Measurements from ENCODE around the gene MYBL2. TPM values are rescaled to one million over a fixed set of nuclear protein-coding genes. Genes with fewer than 3 reads are reported as not detected.
A peak's percentile ranks its signal among the peaks of the same experiment; 100 is the strongest.

Gene MYBL2
- total RNA-seq, 2 donors from 2014 or later = 139 to 182 TPM

GRCh38 chr20:43739148-43739749 lies 72.3 kb downstream of the MYBL2 start:
- H3K27me3 ChIP-seq (ENCODE audit: control insufficient read depth, insufficient read depth, low read length, poor library complexity, severe bottlenecking) = no peaks in the 10 kb centered on the region
- Mint-ChIP-seq H3K27me3 (ENCODE audit: insufficient read depth) (no peaks in the 10 kb centered on the region), H3K36me3 (ENCODE audit: low read depth) (no peaks in the 10 kb centered on the region), H3K9me3 (no peaks in the 10 kb centered on the region), H3K27ac (peak overlapping the region; percentile 20), H3K4me1 (peaks cover 30% of the 10 kb centered on the region), H3K4me3 (no peak overlapping the region)
- no peak overlapping the region for H3K9ac ChIP-seq (ENCODE audit: extremely low read depth, low read length, poor library complexity, severe bottlenecking)
- no peak for TF ChIP-seq CTCF (conservative IDR thresholded peaks at IDR 0.05)
- no peaks in the 10 kb centered on the region for H3K36me3 ChIP-seq (ENCODE audit: control insufficient read depth, insufficient read depth, low read length)
- H3K4me3 ChIP-seq (ENCODE audit: low read length) = no peak overlapping the region
- H3K27ac ChIP-seq (ENCODE audit: low read depth, low read length) = no peak overlapping the region
- H3K4me1 ChIP-seq (ENCODE audit: control insufficient read depth, insufficient read depth, low read length) = no peaks in the 10 kb centered on the region
- 95 to 96% methylated on average over 7 to 9 of the region's 9 CpGs for WGBS, 2 experiments (ENCODE audit: insufficient coverage in 1 of 2, insufficient read length in 1 of 2)
- no peak for DNase-seq
- no peaks in the 10 kb centered on the region for H3K9me3 ChIP-seq (ENCODE audit: control insufficient read depth, low read length)

- H3K9me3 Mint-ChIP-seq = no peaks in the 10 kb centered on the region
- Histone ChIP-seq H3K9me3 (ENCODE audit: control insufficient read depth, low read length) (no peaks in the 10 kb centered on the region), H3K4me1 (ENCODE audit: control insufficient read depth, insufficient read depth, low read length) (peaks cover 8% of the 10 kb centered on the region), H3K27me3 (ENCODE audit: control insufficient read depth, insufficient read depth, low read length, poor library complexity, severe bottlenecking) (no peaks in the 10 kb centered on the region), H3K36me3 (ENCODE audit: control insufficient read depth, insufficient read depth, low read length) (no peaks in the 10 kb centered on the region), H3K9ac (ENCODE audit: extremely low read depth, low read length, poor library complexity, severe bottlenecking) (no peak overlapping the region), H3K27ac (ENCODE audit: low read depth, low read length) (no peak overlapping the region), H3K4me3 (ENCODE audit: low read length) (no peak overlapping the region)
- H3K4me1 Mint-ChIP-seq = peaks cover 33% of the 10 kb centered on the region
- no peak overlapping the region for H3K27ac Mint-ChIP-seq
- no peaks in the 10 kb centered on the region for H3K27me3 Mint-ChIP-seq (ENCODE audit: insufficient read depth)
- no peak overlapping the region for H3K4me3 Mint-ChIP-seq
- no peak for TF ChIP-seq CTCF (conservative IDR thresholded peaks at IDR 0.05)
- WGBS, 2 experiments (ENCODE audit: insufficient coverage in 1 of 2, insufficient read length in 1 of 2) = 94 to 100% methylated on average over 1 to 3 of the region's 3 CpGs
- no peak for DNase-seq
- H3K36me3 Mint-ChIP-seq (ENCODE audit: low read depth) = no peaks in the 10 kb centered on the region
Measured at GRCh38 chr20:43740642-43741041, 73.7 kb downstream of the MYBL2 start.

- WGBS, 2 experiments (ENCODE audit: insufficient coverage in 1 of 2, insufficient read length in 1 of 2) = 60 to 100% methylated on average over 2 to 8 of the region's 9 CpGs
- no peaks in the 10 kb centered on the region for H3K36me3 Mint-ChIP-seq (ENCODE audit: low read depth)
- no peaks in the 10 kb centered on the region for H3K9me3 Mint-ChIP-seq
- H3K4me1 Mint-ChIP-seq = peaks cover 36% of the 10 kb centered on the region
- H3K4me3 ChIP-seq (ENCODE audit: low read length) = no peak overlapping the region
- no peak overlapping the region for H3K27ac ChIP-seq (ENCODE audit: low read depth, low read length)
- H3K9ac ChIP-seq (ENCODE audit: extremely low read depth, low read length, poor library complexity, severe bottlenecking) = peak overlapping the region; percentile 8
- no peaks in the 10 kb centered on the region for H3K27me3 ChIP-seq (ENCODE audit: control insufficient read depth, insufficient read depth, low read length, poor library complexity, severe bottlenecking)
- H3K4me1 ChIP-seq (ENCODE audit: control insufficient read depth, insufficient read depth, low read length) = peaks cover 15% of the 10 kb centered on the region
- no peaks in the 10 kb centered on the region for H3K27me3 Mint-ChIP-seq (ENCODE audit: insufficient read depth)
- H3K9me3 ChIP-seq (ENCODE audit: control insufficient read depth, low read length) = no peaks in the 10 kb centered on the region
- no peak for TF ChIP-seq CTCF (conservative IDR thresholded peaks at IDR 0.05)
- H3K27ac Mint-ChIP-seq = peak overlapping the region; percentile 74
- H3K36me3 ChIP-seq (ENCODE audit: control insufficient read depth, insufficient read depth, low read length) = no peaks in the 10 kb centered on the region
- DNase-seq = peak; percentile 76
- H3K4me3 Mint-ChIP-seq = no peak overlapping the region
Measured at GRCh38 chr20:43744151-43744611, 77.3 kb downstream of the MYBL2 start.

Measured in endodermal cell (in vitro differentiated cells).